OCI-LY7 (cell line): Measurements from ENCODE around the gene ZNF221.

ENCODE experiments used
- EZH2phosphoT487 ChIP-seq: fragments of 200-600 bp; sonication (generic); IDR thresholded peaks from 2 replicates; pipeline ENCODE4 v1.6.1; 2018; ENCODE audit warnings: low read depth, borderline replicate concordance, mild to moderate bottlenecking, mixed run types, antibody characterized with exemption, low read length, moderate library complexity, mixed read lengths
- TF ChIP-seq, protein P1 (sequence below): fragments of 200-600 bp; sonication (generic); conservative IDR thresholded peaks from 2 replicates; pipeline ENCODE4 v1.5.1; 2014; ENCODE audit warnings: mild to moderate bottlenecking, antibody characterized with exemption, low read length, moderate library complexity, mixed read lengths

DNA sequence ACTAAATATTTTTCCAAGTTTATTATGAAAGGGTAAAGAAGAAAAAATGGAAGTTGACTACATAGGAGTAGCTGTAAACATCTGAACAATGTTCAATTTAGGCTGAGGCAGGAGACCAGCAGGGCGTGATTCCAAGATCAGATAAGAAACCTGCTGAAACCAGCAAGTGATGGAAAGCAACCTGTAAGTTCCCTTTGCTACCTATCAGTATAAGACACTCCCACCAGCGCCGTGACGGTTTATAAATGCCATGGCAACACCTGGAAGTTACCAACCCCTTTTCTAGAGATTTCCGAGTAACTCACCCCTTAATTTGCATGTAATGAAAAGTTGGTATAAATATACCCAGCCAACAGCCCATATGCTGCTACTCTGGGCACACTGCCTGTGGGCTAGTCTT, 14.8 kb upstream of the ZNF221 start:
- TF ChIP-seq, protein P1, sequence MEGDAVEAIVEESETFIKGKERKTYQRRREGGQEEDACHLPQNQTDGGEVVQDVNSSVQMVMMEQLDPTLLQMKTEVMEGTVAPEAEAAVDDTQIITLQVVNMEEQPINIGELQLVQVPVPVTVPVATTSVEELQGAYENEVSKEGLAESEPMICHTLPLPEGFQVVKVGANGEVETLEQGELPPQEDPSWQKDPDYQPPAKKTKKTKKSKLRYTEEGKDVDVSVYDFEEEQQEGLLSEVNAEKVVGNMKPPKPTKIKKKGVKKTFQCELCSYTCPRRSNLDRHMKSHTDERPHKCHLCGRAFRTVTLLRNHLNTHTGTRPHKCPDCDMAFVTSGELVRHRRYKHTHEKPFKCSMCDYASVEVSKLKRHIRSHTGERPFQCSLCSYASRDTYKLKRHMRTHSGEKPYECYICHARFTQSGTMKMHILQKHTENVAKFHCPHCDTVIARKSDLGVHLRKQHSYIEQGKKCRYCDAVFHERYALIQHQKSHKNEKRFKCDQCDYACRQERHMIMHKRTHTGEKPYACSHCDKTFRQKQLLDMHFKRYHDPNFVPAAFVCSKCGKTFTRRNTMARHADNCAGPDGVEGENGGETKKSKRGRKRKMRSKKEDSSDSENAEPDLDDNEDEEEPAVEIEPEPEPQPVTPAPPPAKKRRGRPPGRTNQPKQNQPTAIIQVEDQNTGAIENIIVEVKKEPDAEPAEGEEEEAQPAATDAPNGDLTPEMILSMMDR: no peak
- no peak for TF ChIP-seq EZH2phosphoT487
